ENCODE results near the gene SH3BP1. TPM values are rescaled to one million over a fixed set of nuclear protein-coding genes. Genes with fewer than 3 reads are reported as not detected.

The SH3BP1 gene
- total and polyA plus RNA-seq, 2 of the 4 experiments (the other 2 are of a cell fraction) = 8.8 to 33.3 TPM

- Histone ChIP-seq H3K27me3 (ENCODE audit: control insufficient read depth, insufficient read depth, low read length) (no peaks in the 10 kb centered on the region), H3K4me1 (ENCODE audit: control insufficient read depth, insufficient read depth, low read length) (peaks cover 4% of the 10 kb centered on the region), H3K4me2 (ENCODE audit: low read depth, low read length) (no peak overlapping the region), H2BK15ac (ENCODE audit: low read depth, low read length) (no peak overlapping the region), H4K8ac (ENCODE audit: low read depth in 2 of 2, low read length in 2 of 2) (no peak overlapping the region), H4K5ac (ENCODE audit: low read depth, low read length) (no peak overlapping the region), H3K79me1 (ENCODE audit: low read depth in 1 of 2, low read length in 2 of 2) (peaks cover 0 to 16% of the 10 kb centered on the region in 2 experiments; a peak in 2 of 4 replicates), H2BK5ac (ENCODE audit: low read depth, low read length, poor library complexity, severe bottlenecking) (no peak overlapping the region), H2AFZ (replicated peaks; ENCODE audit: low read length, poor library complexity) (no peak overlapping the region), H2AK5ac (ENCODE audit: low read depth, low read length) (no peak overlapping the region), H3K18ac (ENCODE audit: low read depth, low read length) (no peak overlapping the region), H2BK20ac (ENCODE audit: low read depth, low read length) (no peak overlapping the region), H3K56ac (ENCODE audit: extremely low read depth, insufficient read depth, low read length) (no peak overlapping the region), H3K27ac (ENCODE audit: insufficient read depth, low read length) (no peak overlapping the region), H3K36me3 (ENCODE audit: control insufficient read depth, insufficient read depth, low read length) (peaks cover 48% of the 10 kb centered on the region), H4K91ac (ENCODE audit: insufficient read depth, low read depth, low read length) (no peak overlapping the region), H2BK120ac (ENCODE audit: low read depth, low read length) (no peak overlapping the region), H3K23ac (ENCODE audit: low read depth, low read length) (no peak overlapping the region), H4K20me1 (ENCODE audit: insufficient read depth, low read length) (no peaks in the 10 kb centered on the region), H2AK9ac (replicated peaks; ENCODE audit: low read depth, low read length, poor library complexity) (no peak overlapping the region), H3K9me3 (ENCODE audit: control insufficient read depth, insufficient read depth, low read length) (no peaks in the 10 kb centered on the region), H3K14ac (replicated peaks; ENCODE audit: low read depth, low read length) (no peak overlapping the region), H3K9ac (ENCODE audit: low read depth, low read length) (no peak overlapping the region), H3K9me1 (ENCODE audit: insufficient read depth, low read length) (peaks cover 3% of the 10 kb centered on the region; the same call in 1 of the 2 replicates), H3K4ac (ENCODE audit: low read depth, low read length) (no peak overlapping the region), H3K4me3 (ENCODE audit: insufficient read depth, low read depth, low read length) (no peak overlapping the region)
- dilution Hi-C loops (cut with HindIII; ENCODE audit: low sequenced_read_pairs, unreplicated experiment) = no loop called here
- DNase-seq (no peak), ATAC-seq (ENCODE audit: low read depth) (no peak)
- intact Hi-C loops (cut with micrococcal nuclease) = no loop called here
- in situ Hi-C loops (cut with MboI; ENCODE audit: low sequenced_read_pairs) = no loop called here
- ChIA-PET POLR2A (ENCODE audit: unreplicated experiment) (no interaction called here), CTCF (interaction anchor here (0.6 kb wide), 1 partner anchor 27 kb away, joined by 4 read pairs; no protein-coding TSS in a partner anchor)
- TF ChIP-seq RFX5 (IDR thresholded peaks at IDR 0.05; ENCODE audit: low read depth, low read length) (no peak), MAFK (IDR thresholded peaks at IDR 0.05; ENCODE audit: low read depth, low read length) (no peak), USF2 (IDR thresholded peaks at IDR 0.05; ENCODE audit: low read depth, low read length) (no peak), RCOR1 (IDR thresholded peaks at IDR 0.05; ENCODE audit: insufficient replicate concordance, low read length) (no peak), ELK1 (IDR thresholded peaks at IDR 0.05; ENCODE audit: borderline replicate concordance, low read depth, low read length) (no peak), CHD1 (IDR thresholded peaks at IDR 0.05; ENCODE audit: low read depth, low read length) (no peak), MXI1 (IDR thresholded peaks at IDR 0.05; ENCODE audit: borderline replicate concordance, low read depth, low read length) (no peak), BHLHE40 (IDR thresholded peaks at IDR 0.05; ENCODE audit: low read depth, low read length) (no peak), RAD21 (IDR thresholded peaks at IDR 0.05; ENCODE audit: low read length) (no peak), SMC3 (IDR thresholded peaks at IDR 0.05; ENCODE audit: low read depth, low read length) (no peak), CEBPB (IDR thresholded peaks at IDR 0.05; ENCODE audit: low read depth, low read length) (no peak), NFE2L2 (IDR thresholded peaks at IDR 0.05; ENCODE audit: low read depth, low read length) (no peak), FOS (IDR thresholded peaks at IDR 0.05; ENCODE audit: low read depth, low read length) (no peak), MAZ (IDR thresholded peaks at IDR 0.05; ENCODE audit: borderline replicate concordance, low read depth, low read length) (no peak), POLR2A (IDR thresholded peaks at IDR 0.05; ENCODE audit: low read depth, low read length) (no peak), CTCF (conservative IDR thresholded peaks at IDR 0.05; ENCODE audit: low read depth, low read length) (no peak)
- 80% methylated on average over 1 of the region's 6 CpGs; no CpG with 5 or more reads in 1 of the 2 experiments for WGBS, 2 experiments (ENCODE audit: extremely low coverage in 2 of 2, insufficient read length in 1 of 2)
- no TSS peak for BruUV-seq (replicated peaks)
These were observed 20.8 kb upstream of the SH3BP1 start for GRCh38 chr22:37618674-37619073.

Measured in IMR-90 (cell line).